ENCODE results near the gene SAMD10. TPM values are rescaled to one million over a fixed set of nuclear protein-coding genes. Genes with fewer than 3 reads are reported as not detected.

Gene SAMD10
- total RNA-seq, 4 donors from 2014 or later: 1.1 to 6.4 (median 5.0) TPM

GRCh38 chr20:63966944-63967322 lies 12.5 kb downstream of the SAMD10 start:
- no peaks in the 10 kb centered on the region for H3K27me3 ChIP-seq
- peaks cover 19 to 37% of the 10 kb centered on the region in 2 donors for H3K36me3 ChIP-seq
- DNase-seq: peak in 1 of 2 donors; percentile 2
- H3K4me3 ChIP-seq (replicated peaks in 1 of 3): no peak overlapping the region
- H3K9me3 ChIP-seq: no peaks in the 10 kb centered on the region
- 85 to 95% methylated on average over 7 to 13 of the region's 13 CpGs for WGBS, 2 donors
- intact Hi-C loops (cut with DNase I): no loop called here
- no peak overlapping the region for H3K27ac ChIP-seq
- peaks cover 11 to 16% of the 10 kb centered on the region in 2 donors for H3K4me1 ChIP-seq
- TF ChIP-seq CTCF (IDR thresholded peaks at IDR 0.05) (no peak), POLR2A (IDR thresholded peaks at IDR 0.05) (no peak)

GRCh38 chr20:63966172-63966943 lies 13.1 kb downstream of the SAMD10 start:
- DNase-seq: peak in 1 of 2 donors; percentile 2
- Histone ChIP-seq H3K27me3 (no peaks in the 10 kb centered on the region), H3K9me3 (no peaks in the 10 kb centered on the region), H3K4me1 (peaks cover 11 to 16% of the 10 kb centered on the region in 2 donors), H3K4me3 (replicated peaks in 1 of 3) (no peak overlapping the region), H3K27ac (no peak overlapping the region), H3K36me3 (peaks cover 25 to 42% of the 10 kb centered on the region in 2 donors)
- 93 to 95% methylated on average over 23 to 24 of the region's 27 CpGs for WGBS, 2 donors
- intact Hi-C loops (cut with DNase I): no loop called here
- TF ChIP-seq CTCF (IDR thresholded peaks at IDR 0.05): no peak
- TF ChIP-seq POLR2A (IDR thresholded peaks at IDR 0.05): no peak

GRCh38 chr20:63964412-63964811 lies 15.0 kb downstream of the SAMD10 start:
- H3K27ac ChIP-seq: no peak overlapping the region
- TF ChIP-seq POLR2A (IDR thresholded peaks at IDR 0.05) (no peak), CTCF (IDR thresholded peaks at IDR 0.05) (no peak)
- H3K9me3 ChIP-seq: no peaks in the 10 kb centered on the region
- intact Hi-C loops (cut with DNase I): no loop called here
- peaks cover 7 to 10% of the 10 kb centered on the region in 2 donors for H3K4me1 ChIP-seq
- 98% methylated on average over 7 to 9 of the region's 16 CpGs for WGBS, 2 donors
- peaks cover 37 to 47% of the 10 kb centered on the region in 2 donors for H3K36me3 ChIP-seq
- H3K27me3 ChIP-seq: no peaks in the 10 kb centered on the region
- DNase-seq: peak in 1 of 2 donors; percentile 3
- no peak overlapping the region for H3K4me3 ChIP-seq (replicated peaks in 1 of 3)

- 98% methylated on average over 13 of the region's 16 CpGs; no CpG with 5 or more reads in 1 of the 2 donors for WGBS, 2 donors
- no peak for DNase-seq
These were observed 15.6 kb downstream of the SAMD10 start for GRCh38 chr20:63963784-63964301.

More at GRCh38 chr20:63963784-63964301, 15.6 kb downstream of the SAMD10 start:
- no peak overlapping the region for H3K27ac ChIP-seq
- H3K27me3 ChIP-seq: no peaks in the 10 kb centered on the region
- no peak for TF ChIP-seq CTCF (IDR thresholded peaks at IDR 0.05)
- TF ChIP-seq POLR2A (IDR thresholded peaks at IDR 0.05): no peak
- H3K9me3 ChIP-seq: no peaks in the 10 kb centered on the region
- H3K4me3 ChIP-seq (replicated peaks in 1 of 3): no peak overlapping the region
- intact Hi-C loops (cut with DNase I): no loop called here
- peaks cover 39 to 48% of the 10 kb centered on the region in 2 donors for H3K36me3 ChIP-seq
- H3K4me1 ChIP-seq: peaks cover 4 to 7% of the 10 kb centered on the region in 2 donors

Data from thyroid gland (tissue), 4 donors.